Activated CD8-positive, alpha-beta memory T cell treated with anti-CD3 and anti-CD28 coated beads for 4 hours (primary cell): ENCODE measurements around the gene SNUPN.

Source experiments
- DNase-seq, 2 donors: peaks; one replicate each; pipeline ENCODE4 v3.0.0-alpha.2; 2020; ENCODE audit warnings: low read depth in 2 of 2

The SNUPN gene

DNA sequence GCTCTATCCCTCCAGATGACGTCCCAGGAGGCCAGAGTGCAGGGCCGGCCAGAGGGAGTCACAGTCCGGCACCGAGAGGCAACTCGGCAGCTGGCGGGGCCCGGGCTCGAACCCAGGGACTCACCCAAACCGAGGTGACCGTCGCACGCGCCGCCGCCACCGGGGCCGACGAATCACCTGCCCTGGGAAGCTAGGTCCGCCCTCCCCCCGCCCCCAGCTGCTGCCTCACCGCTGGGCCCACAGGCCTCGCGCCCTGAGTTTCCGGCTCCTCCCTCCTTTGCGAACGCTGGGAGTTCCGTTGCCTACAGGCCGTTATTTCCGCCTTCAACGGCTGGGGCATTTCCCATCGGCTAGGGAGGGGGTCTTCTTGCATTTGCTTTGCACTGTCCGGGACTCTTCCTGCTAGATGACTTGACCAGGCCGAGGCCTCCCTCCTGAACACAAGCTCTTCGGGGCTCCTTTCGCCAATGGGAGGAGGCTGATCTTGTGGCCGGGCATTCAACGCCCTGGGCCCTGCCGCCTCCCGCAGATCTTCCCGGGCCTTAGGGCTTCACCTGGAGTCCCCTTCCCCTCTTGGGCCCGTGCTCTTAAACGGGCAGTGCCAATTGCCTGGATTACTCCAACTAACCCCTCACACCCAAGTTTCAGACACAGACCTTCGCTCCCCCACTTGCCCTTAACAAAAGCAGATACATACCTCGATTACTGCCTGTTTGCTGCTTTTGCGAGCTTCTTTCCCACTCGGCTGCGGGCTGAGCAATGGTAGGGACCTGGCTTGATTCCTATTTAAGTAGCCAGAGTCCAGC is at the start of gene SNUPN:
Gene SNUPN (minus strand): TSS at position 184 of the 806 bp plus-strand sequence. CDS start 4,674 bp downstream, outside the sequence.
- peak; percentile 83 to 88 for DNase-seq

DNA sequence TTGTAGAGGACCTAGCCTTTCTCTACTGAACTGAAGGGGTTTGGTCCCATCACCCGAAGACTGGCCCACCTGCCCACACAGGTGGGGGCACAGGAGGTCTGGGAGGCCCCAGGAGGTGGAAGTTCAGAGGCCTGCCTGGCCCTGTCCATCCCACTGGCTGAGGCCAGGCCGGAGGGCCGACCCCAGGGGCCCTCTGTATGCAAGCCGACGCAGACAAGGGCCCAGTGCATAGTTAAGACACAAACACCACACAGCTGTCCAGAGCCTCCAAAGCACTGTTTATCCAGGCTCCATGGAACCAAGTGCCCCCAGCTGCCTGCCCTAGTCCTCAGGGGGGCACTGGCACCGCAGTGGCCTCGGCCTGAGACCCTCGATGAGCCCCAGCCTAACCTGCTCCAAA is 48.8 kb upstream of the SNUPN start:
- no peak for DNase-seq

DNA sequence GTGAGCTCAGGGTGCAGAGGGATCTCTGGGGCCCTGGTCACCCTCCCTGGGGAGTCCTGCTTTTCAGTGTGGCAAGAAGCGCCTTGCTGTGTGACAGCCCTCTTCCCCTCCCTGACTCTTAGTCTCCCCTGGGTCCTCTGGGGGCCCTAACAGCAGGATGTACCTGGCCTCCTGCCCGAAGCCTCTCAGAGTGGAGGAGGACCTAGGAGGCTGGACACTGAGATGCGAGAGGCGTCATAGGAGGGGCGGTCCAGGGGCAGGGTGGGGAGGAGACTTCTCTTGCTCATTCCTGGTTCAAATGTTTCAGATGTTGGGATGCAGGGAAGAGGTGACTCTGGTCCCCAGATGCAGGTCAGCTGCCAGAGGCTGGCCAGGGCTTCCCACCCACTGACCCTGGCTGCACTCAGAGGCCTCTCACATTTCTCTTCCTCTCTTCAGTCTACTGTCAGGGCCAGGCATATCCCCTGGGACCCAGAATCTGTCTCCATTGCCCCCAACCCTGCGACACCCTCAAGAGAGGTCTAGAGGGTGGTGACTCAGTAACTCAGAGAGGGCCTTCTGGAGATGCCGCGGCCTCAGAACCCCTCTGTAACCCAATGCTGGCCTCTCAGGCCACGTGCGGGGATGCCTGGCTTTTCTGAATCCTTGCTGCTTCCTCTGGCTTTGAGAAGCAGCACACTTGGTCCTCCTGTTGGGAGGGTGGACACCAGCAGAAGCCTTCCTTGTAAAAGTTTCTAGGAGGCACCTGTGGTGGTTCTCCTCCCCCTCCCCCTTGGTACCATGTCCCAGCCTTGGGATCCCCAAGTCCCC is 48.1 kb upstream of the SNUPN start:
- DNase-seq: no peak

- no peak for DNase-seq
Measured at GRCh38 chr15:75672646-75673425, 47.3 kb upstream of the SNUPN start.

DNA sequence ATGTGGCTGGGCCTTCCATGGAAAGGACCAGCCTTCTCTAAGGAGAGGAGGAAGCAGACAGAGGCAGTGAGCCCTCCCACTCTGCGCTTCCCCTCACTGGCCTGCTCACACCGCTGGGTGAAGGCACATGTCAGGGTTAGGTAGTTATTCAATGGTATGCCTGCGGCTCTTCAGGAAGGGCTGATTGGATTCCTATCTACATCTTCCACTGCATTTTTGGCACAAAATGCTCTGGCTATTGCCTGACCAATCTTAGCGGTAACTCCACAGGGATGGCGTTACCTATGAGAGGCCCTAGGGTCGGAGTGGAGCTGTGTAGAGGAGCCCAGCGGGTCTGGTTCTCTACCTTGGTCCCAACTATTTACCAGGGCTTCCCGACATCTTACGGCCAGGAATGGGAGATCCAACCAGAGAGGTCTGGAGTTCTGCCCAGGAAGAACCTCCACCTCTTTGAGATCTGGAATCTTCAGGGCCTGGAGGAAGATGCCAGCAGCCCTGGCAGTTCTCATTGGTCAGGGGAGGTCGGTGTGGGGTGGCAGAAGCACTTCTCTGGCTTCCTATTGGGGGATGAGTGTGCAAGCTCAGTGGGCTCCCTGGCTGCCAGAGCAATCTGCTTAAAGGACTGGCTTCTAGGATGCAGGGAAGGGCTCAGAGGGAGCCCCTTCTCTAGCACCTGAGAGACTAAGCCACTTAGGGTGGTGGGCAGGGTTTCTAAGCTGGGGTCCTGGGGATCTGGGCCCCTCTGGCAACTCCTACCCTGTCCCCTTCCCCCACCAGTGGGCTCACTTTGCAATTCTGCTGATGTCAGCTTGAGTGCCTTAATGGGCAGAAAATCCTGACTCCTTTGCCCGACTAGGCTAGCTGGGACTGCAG is 46.4 kb upstream of the SNUPN start:
- no peak for DNase-seq

- DNase-seq: no peak
Measured at GRCh38 chr15:75669879-75670212, 44.3 kb upstream of the SNUPN start.

DNA sequence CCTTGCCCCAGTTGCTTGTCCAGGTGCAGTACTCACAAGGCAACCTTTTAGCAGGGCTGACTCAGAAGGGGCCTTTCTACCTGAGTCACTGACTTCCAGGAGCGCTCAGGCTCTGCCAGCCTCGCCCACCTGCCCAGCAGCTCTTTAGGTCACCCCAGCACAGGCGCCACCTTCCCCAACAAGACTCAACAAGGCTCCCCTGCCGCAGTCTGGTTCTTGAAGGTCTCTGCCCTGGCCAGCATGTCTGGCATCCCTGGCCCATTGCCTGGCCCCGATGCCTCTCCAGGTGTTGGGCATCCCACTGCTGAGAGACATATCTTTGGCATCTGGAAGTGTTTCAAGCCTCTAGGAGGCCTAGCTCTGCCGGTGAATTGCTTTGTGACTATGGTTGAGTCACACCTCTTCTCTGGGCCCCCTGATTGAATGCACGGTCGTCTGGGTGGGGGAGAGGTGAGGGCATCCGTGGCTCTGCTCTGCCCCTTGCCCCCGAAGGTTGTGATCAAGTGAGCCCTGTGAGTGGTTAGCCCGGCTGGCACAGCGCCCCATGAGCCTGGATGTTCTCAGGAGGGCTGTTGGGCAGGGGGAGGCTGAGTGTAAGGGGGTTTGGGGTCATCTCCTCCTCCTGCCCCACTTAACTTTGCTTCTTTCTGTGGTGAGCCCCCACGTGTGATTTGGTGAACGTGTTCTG is 43.8 kb upstream of the SNUPN start:
- DNase-seq: no peak

- DNase-seq: no peak
Measured at GRCh38 chr15:75666823-75667501, 41.4 kb upstream of the SNUPN start.

GRCh38 chr15:75663931-75664421 is 38.5 kb upstream of the SNUPN start:
- DNase-seq: no peak

DNA sequence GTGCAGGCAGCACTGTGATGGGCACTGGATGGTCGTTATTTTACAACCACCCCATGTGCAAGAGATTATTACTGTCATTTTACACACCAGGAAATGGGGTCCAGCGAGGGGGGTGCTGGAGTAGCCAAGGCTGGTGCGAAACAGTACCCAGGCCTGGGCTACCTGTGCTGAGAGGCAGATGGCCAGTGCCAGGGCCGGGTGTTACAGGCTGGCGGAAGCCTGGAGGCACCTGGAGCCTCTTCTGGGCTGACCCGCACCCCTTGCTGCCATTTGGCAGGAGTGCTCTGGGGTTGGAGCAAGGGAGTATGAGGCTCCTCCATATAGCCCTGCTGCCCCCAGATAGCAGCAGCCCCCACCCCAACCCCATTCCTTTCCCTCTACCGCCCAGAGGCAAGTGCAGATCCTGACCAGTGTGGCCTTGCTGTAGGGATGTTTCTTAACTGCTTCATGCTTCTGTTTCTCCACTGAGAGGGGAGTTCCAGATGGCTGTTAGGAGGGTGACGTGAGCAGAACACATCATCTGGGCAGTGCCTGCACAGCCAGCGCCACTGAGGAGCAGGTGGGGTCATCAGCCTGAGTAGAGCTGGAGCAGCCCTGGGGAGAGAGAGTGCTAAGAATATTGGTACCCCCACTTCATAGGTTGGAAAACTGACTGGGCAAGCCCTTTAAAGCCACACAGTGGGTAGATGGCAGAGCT is 37.4 kb upstream of the SNUPN start:
- DNase-seq: no peak

DNA sequence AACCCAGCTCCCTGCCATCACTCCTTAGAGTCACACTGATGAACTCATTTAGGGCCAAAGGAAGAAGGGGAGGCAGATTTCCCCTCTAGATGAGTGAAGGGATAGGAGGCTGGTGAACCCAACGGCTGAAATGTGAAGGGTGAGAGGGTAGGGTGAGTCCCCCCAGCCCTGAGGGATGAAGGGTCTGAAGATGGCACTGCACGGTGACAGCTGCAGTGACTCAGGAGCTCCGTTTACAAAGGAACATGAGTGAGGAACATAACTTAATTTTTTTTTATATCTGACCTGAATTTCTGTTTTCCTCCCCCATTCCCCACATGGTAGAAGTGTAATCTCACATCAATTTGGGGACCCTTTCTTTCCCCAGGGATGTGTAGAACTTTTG is 36.2 kb upstream of the SNUPN start:
- no peak for DNase-seq

DNA sequence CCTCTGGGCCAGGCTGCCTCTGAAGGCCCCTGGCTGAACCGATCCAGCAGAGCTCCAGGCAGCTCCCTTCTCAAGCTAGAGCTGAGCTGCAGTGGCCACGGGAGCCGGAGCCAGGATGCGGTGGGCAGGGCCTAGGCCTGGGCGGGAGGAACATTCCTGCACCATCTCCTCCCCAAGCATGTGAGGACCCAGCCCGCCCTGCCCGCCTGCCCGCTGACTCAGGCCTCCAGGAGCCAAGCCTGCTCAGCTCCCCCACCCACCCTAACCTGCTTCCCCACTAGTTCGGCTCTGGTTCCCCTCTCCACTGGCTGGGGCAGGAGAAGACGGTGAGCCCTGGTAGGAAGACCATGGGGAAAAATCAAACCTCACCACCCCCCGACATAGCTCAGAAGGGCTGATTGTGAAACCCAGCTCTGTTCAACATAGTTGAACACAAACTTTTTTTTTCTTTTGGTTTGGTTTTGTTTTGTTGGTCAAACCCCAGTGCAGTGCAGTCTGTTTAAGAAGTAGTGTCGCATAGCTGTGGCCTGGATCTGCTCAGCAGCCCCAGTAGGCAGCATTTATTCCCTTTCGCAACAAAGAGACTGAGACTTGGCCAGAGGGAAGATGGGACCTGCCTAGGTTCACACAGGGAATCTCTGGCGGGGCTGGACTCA is 35.7 kb upstream of the SNUPN start:
- no peak for DNase-seq

- DNase-seq: no peak
Measured at GRCh38 chr15:75659928-75660645, 34.6 kb upstream of the SNUPN start.

DNA sequence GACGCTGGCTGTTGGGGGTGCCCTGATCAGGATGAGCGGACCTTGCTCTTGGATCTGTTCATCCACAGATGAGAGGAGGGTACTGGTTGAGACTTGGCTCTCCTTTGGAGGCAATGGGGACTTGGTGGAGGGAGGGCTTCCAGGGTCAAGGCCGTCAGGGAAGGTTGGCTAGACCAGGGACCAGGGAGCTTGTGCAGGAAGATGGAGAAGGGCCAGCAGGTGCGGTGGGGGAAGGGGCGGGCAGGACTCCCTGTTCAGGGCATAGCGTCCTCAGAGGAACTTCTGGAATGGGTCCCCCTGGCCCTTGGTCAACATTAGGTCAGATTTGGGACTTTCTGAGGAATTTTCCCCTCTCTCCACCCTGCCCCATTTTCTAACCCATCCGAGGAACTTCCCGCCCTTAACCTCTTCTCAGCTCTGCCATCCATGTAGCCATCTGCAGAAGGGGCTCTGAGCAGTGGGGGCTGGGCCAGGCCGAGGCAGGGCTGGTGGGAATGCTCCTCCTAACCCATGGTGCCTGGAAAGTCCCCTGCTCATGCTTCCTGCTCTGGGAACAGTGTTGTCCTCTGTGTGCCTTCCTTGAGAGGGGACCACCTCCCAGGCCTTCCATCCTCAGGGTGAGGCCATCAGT is 33.7 kb upstream of the SNUPN start:
- DNase-seq: no peak

DNA sequence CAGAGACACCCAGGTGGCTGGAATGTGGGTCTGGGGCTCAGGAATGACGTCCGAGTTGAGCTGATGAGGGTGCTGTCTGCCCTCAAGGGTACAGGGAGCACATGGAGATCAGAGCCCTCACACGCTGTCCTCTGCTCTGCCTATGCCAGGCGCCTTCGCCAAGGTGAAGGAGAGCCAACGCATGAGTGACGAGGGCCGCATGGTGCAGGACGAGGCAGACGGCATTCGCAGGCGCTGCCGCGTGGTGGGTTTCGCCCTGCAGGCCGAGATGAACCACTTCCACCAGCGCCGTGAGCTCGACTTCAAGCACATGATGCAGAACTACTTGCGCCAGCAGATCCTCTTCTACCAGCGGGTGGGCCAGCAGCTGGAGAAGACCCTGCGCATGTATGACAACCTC is 31.3 kb upstream of the SNUPN start:
- DNase-seq: no peak

GRCh38 chr15:75656331-75656730 is 30.8 kb upstream of the SNUPN start:
- DNase-seq: no peak

- no peak for DNase-seq
Measured at GRCh38 chr15:75655931-75656330, 30.4 kb upstream of the SNUPN start.
